ENCODE data around the gene CD82. TPM values are rescaled to one million over a fixed set of nuclear protein-coding genes. Genes with fewer than 3 reads are reported as not detected.

Gene CD82
- polyA plus RNA-seq, 3 donors: 40.8 to 89.0 (median 43.0) TPM

GRCh38 chr11:44529895-44530412, 35.5 kb upstream of the CD82 start:
- Histone ChIP-seq H3K27me3 (ENCODE audit: control insufficient read depth in 2 of 2, insufficient read depth in 2 of 2, low read length in 2 of 2) (no peaks in the 10 kb centered on the region), H3K9ac (ENCODE audit: insufficient read depth, low read length, poor library complexity, severe bottlenecking) (no peak overlapping the region), H3K4me1 (ENCODE audit: control insufficient read depth in 1 of 2, insufficient read depth in 2 of 2, low read length in 2 of 2) (peaks cover 11 to 18% of the 10 kb centered on the region in 2 donors), H4K20me1 (ENCODE audit: insufficient read depth, low read length) (no peaks in the 10 kb centered on the region), H3K4me2 (replicated peaks; ENCODE audit: extremely low read depth, low read length, poor library complexity, severe bottlenecking) (no peak overlapping the region), H3K4me3 (replicated peaks in 1 of 3; ENCODE audit: low read depth in 2 of 3, low read length in 3 of 3) (no peak overlapping the region), H3K79me2 (ENCODE audit: insufficient read depth, low read length) (no peaks in the 10 kb centered on the region), H3K27ac (ENCODE audit: low read depth in 1 of 2, low read length in 2 of 2) (no peak overlapping the region), H3K9me3 (replicated peaks in 1 of 2; ENCODE audit: control insufficient read depth in 1 of 2, insufficient read depth in 1 of 2, low read length in 2 of 2) (no peaks in the 10 kb centered on the region), H2AFZ (ENCODE audit: insufficient read depth, low read depth, low read length, poor library complexity, severe bottlenecking) (no peak overlapping the region), H3K36me3 (replicated peaks in 1 of 2; ENCODE audit: control insufficient read depth in 1 of 2, insufficient read depth in 2 of 2, low read length in 2 of 2) (no peaks in the 10 kb centered on the region)
- Mint-ChIP-seq H3K36me3 (no peaks in the 10 kb centered on the region), H3K4me1 (peaks cover 19% of the 10 kb centered on the region), H3K27me3 (ENCODE audit: low read depth in 3 of 3) (peaks cover 10 to 14% (median 11%) of the 10 kb centered on the region in 3 donors), H3K27ac (peak overlapping the region in 3 of 7 donors; percentile 8 to 78 (median 65)), H3K4me3 (no peak overlapping the region), H3K9me3 (peaks cover 0 to 4% (median 0%) of the 10 kb centered on the region in 7 donors)
- intact Hi-C loops (cut with micrococcal nuclease): loop anchor here in 1 of 2 donors (10.0 kb wide), 1 partner anchor 435 kb away; the partner anchor contains the start of gene EXT2
- no peak for TF ChIP-seq CTCF (IDR thresholded peaks at IDR 0.05)
- WGBS (ENCODE audit: insufficient coverage): 94% methylated on average over 5 of the region's 7 CpGs
- peak; percentile 3 to 11 (median 6) for DNase-seq

- Histone ChIP-seq H4K20me1 (ENCODE audit: insufficient read depth, low read length) (no peaks in the 10 kb centered on the region), H3K79me2 (ENCODE audit: insufficient read depth, low read length) (no peaks in the 10 kb centered on the region), H3K9me3 (replicated peaks in 1 of 2; ENCODE audit: control insufficient read depth in 1 of 2, insufficient read depth in 1 of 2, low read length in 2 of 2) (no peaks in the 10 kb centered on the region), H3K9ac (ENCODE audit: insufficient read depth, low read length, poor library complexity, severe bottlenecking) (no peak overlapping the region), H3K36me3 (replicated peaks in 1 of 2; ENCODE audit: control insufficient read depth in 1 of 2, insufficient read depth in 2 of 2, low read length in 2 of 2) (no peaks in the 10 kb centered on the region), H3K4me2 (replicated peaks; ENCODE audit: extremely low read depth, low read length, poor library complexity, severe bottlenecking) (no peak overlapping the region), H3K27ac (ENCODE audit: low read depth in 1 of 2, low read length in 2 of 2) (no peak overlapping the region), H3K4me3 (replicated peaks in 1 of 3; ENCODE audit: low read depth in 2 of 3, low read length in 3 of 3) (no peak overlapping the region), H3K27me3 (ENCODE audit: control insufficient read depth in 2 of 2, insufficient read depth in 2 of 2, low read length in 2 of 2) (no peaks in the 10 kb centered on the region), H2AFZ (ENCODE audit: insufficient read depth, low read depth, low read length, poor library complexity, severe bottlenecking) (no peak overlapping the region), H3K4me1 (ENCODE audit: control insufficient read depth in 1 of 2, insufficient read depth in 2 of 2, low read length in 2 of 2) (peaks cover 11 to 18% of the 10 kb centered on the region in 2 donors)
- peak in 1 of 3 donors; percentile 10 for DNase-seq
- Mint-ChIP-seq H3K4me3 (no peak overlapping the region), H3K4me1 (peaks cover 19% of the 10 kb centered on the region), H3K27me3 (ENCODE audit: low read depth in 3 of 3) (peaks cover 6 to 11% (median 9%) of the 10 kb centered on the region in 3 donors), H3K27ac (peak overlapping the region in 2 of 7 donors; percentile 48 to 78), H3K9me3 (peaks cover 0 to 2% (median 0%) of the 10 kb centered on the region in 7 donors), H3K36me3 (no peaks in the 10 kb centered on the region)
- WGBS (ENCODE audit: insufficient coverage): 60% methylated on average over 8 of the region's 9 CpGs
- intact Hi-C loops (cut with micrococcal nuclease): loop anchor here in 1 of 2 donors (10.0 kb wide), 1 partner anchor 436 kb away; the partner anchor contains the start of gene EXT2
- no peak for TF ChIP-seq CTCF (IDR thresholded peaks at IDR 0.05)
Measured at GRCh38 chr11:44530413-44531115, 34.9 kb upstream of the CD82 start.

Data from CD14-positive monocyte (primary cell).